ENCODE results near the gene AK8. TPM values are rescaled to one million over a fixed set of nuclear protein-coding genes. Genes with fewer than 3 reads are reported as not detected.

Gene AK8
- total and polyA plus RNA-seq, 2 experiments from 2014 or later, result 0.14 to 0.78 TPM

- H3K4me1 ChIP-seq (ENCODE audit: insufficient read depth), result no peaks in the 10 kb centered on the region
- no peak overlapping the region for H3K4me3 Mint-ChIP-seq
- no peaks in the 10 kb centered on the region for H3K36me3 ChIP-seq (ENCODE audit: insufficient read depth)
- H3K27ac ChIP-seq (ENCODE audit: low read depth), result no peak overlapping the region
- peaks cover 3% of the 10 kb centered on the region for H3K27me3 Mint-ChIP-seq (ENCODE audit: insufficient read depth, low read depth, poor library complexity)
- H2AFZ ChIP-seq, result no peak overlapping the region
- no peaks in the 10 kb centered on the region for H3K9me2 ChIP-seq (ENCODE audit: insufficient read depth)
- no peaks in the 10 kb centered on the region for H4K20me1 ChIP-seq (replicated peaks; ENCODE audit: insufficient read depth)
- H3K36me3 Mint-ChIP-seq (ENCODE audit: low read depth), result no peaks in the 10 kb centered on the region
- ATAC-seq (no peak), DNase-seq (ENCODE audit: low spot score) (no peak)
- no peaks in the 10 kb centered on the region for H3K79me2 ChIP-seq (replicated peaks; ENCODE audit: insufficient read depth)
- no peaks in the 10 kb centered on the region for H3K27me3 ChIP-seq (ENCODE audit: insufficient read depth)
- H3K4me3 ChIP-seq, result no peak overlapping the region
- H3K4me2 ChIP-seq, result no peak overlapping the region
- H3K9me3 Mint-ChIP-seq, result no peaks in the 10 kb centered on the region; the same call in 2 of the 3 replicates
- TF ChIP-seq EZH2 (IDR thresholded peaks at IDR 0.05; ENCODE audit: low read depth, unreplicated experiment) (no peak), STAT1 (IDR thresholded peaks at IDR 0.05; ENCODE audit: unreplicated experiment) (no peak), CREB1 (CRISPR knock-in tag; IDR thresholded peaks at IDR 0.05; ENCODE audit: low read depth) (no peak), NANOG (IDR thresholded peaks at IDR 0.05; ENCODE audit: borderline replicate concordance) (no peak), POLR2AphosphoS5 (IDR thresholded peaks at IDR 0.05; ENCODE audit: low read depth) (no peak), ZNF114 (CRISPR knock-in tag; IDR thresholded peaks at IDR 0.05) (no peak), CTCF (conservative IDR thresholded peaks at IDR 0.05; ENCODE audit: low read depth in 2 of 2) (no peak), EZH2phosphoT487 (IDR thresholded peaks at IDR 0.05; ENCODE audit: unreplicated experiment) (no peak), REST (IDR thresholded peaks at IDR 0.05; ENCODE audit: unreplicated experiment) (no peak), ZNF462 (CRISPR knock-in tag; IDR thresholded peaks at IDR 0.05) (no peak), JUNB (IDR thresholded peaks at IDR 0.05; ENCODE audit: unreplicated experiment) (no peak), ETS1 (IDR thresholded peaks at IDR 0.05) (no peak), ZNF331 (CRISPR knock-in tag; IDR thresholded peaks at IDR 0.05; ENCODE audit: low read depth) (no peak)
- no peaks in the 10 kb centered on the region for H3F3A ChIP-seq (replicated peaks; ENCODE audit: low read depth)
- no peaks in the 10 kb centered on the region for H3K4me1 Mint-ChIP-seq
- no peak overlapping the region for H3K27ac Mint-ChIP-seq
These were observed 165.3 kb downstream of the AK8 start for GRCh38 chr9:132712753-132713152.

All from GM23338 (cell line).